Spinal cord (tissue), 10 donors: ENCODE data around the gene PAQR5. TPM values are rescaled to one million over a fixed set of nuclear protein-coding genes. Genes with fewer than 3 reads are reported as not detected.

Source experiments
- DNase-seq, 6 donors: peaks; one replicate each; pipeline versions ENCODE4 v3.0.0 to v3.0.0-alpha.2; 2013 to 2015; ENCODE audit warnings: low spot score in 6 of 6, low read depth in 4 of 6
- H3K27ac ChIP-seq: one replicate; pipeline ENCODE4 v1.5.1; 2013; ENCODE audit warnings: low read depth, low read length, control low read depth
- H3K27me3 ChIP-seq: one replicate; pipeline ENCODE4 v1.6.1; 2013; ENCODE audit warnings: low read length; ENCODE audit not compliant: control insufficient read depth, insufficient read depth
- H3K36me3 ChIP-seq: one replicate; pipeline ENCODE4 v1.6.1; 2013; ENCODE audit warnings: low read length; ENCODE audit not compliant: control insufficient read depth, insufficient read depth
- H3K4me1 ChIP-seq: one replicate; pipeline ENCODE4 v1.6.1; 2013; ENCODE audit warnings: low read length; ENCODE audit not compliant: control insufficient read depth, insufficient read depth
- H3K4me3 ChIP-seq: one replicate; pipeline ENCODE4 v1.5.1; 2013; ENCODE audit warnings: low read depth, low read length, control low read depth
- H3K9me3 ChIP-seq: one replicate; pipeline ENCODE4 v1.6.1; 2013; ENCODE audit warnings: low read length; ENCODE audit not compliant: control insufficient read depth, insufficient read depth
- WGBS: methylation state at CpG from one replicate; pipeline ENCODE4 v1.1.5; 2013; ENCODE audit warnings: missing lambda C conversion rate; ENCODE audit not compliant: insufficient coverage; 5-methylcytosine and 5-hydroxymethylcytosine counted together
- long read RNA-seq, 4 donors: transcript quantifications; one replicate each; lab custom pipeline, GENCODE V29; 2026
- polyA plus RNA-seq, 2 donors: library from polyadenylated mRNA; unstranded; fragments of 120-200 nt; gene quantifications; one replicate each; pipeline ENCODE4 v1.2.1, GENCODE V29; 2013; ENCODE audit not compliant: insufficient read length in 2 of 2
- total RNA-seq, 2 donors: library from RNA; depleted of rRNA in 1 of 2; stranded (reverse); fragments of 120-200 nt in 1 of 2; fragments of >200 nt in 1 of 2; gene quantifications; one replicate each; pipeline versions ENCODE4 v1.2.3 to v1.2.4, GENCODE V29; 2013 to 2014
- donor health status: healthy.

PAQR5 gene, protein sequence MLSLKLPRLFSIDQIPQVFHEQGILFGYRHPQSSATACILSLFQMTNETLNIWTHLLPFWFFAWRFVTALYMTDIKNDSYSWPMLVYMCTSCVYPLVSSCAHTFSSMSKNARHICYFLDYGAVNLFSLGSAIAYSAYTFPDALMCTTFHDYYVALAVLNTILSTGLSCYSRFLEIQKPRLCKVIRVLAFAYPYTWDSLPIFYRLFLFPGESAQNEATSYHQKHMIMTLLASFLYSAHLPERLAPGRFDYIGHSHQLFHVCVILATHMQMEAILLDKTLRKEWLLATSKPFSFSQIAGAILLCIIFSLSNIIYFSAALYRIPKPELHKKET
- 1 to 10 TPM; 5.3 to 9.3 TPM for total RNA-seq
- 1 to 10 TPM; 2.9 to 4.3 TPM for polyA plus RNA-seq
- long read RNA-seq, donor 1 = 0 reads
- long read RNA-seq, donor 2 = 0 reads
- long read RNA-seq, donor 3 = 0 reads
- long read RNA-seq, donor 4, partial matches to known transcripts = 6 of 6 reads
- long read RNA-seq, donor 4, other reads (novel, unspliced or antisense) = 0 of 6 reads

DNA sequence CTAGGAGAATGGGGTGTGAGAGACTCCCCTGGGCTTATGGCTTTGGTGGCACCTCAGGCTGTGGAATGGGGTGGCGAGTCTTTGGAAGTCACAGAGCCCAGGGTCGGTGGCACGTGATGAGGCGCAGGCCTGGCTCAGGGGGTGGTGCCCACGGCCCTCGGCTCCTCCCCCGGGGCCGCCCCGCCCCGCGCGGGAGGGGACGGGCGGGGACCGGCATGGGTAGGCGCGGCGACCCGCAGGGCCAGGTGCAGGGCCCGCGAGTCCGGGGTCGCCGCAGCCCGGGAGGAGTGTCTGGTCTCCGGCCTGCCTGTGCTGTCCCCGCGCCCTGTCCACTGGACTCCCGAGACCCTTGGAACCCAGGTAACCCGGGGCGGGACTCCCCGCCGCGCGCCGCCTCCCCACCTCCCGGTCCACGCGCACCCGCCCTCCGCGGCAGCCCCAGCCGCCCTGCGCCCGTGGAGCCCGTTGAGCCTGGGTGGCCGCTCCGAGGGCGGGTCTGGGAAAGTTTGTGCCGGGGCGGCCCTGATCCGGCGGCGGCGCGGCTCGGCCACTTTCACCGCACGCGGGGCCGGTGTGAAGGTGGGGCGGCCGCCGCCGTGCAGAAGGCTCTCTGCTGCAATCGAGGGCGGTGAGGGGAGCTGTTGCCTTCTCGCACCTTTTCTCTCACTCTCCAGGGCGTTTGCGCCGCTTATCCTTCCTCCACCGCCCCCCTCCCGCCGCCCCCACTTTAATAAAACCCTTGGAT is at the start of gene PAQR5:
Gene PAQR5, plus strand, starts transcription at position 216 of the 745 bp plus-strand sequence. CDS start 61,169 bp downstream, outside the sequence.
- H3K27ac ChIP-seq = no peak within 1 kb of the TSS
- no peaks in the 10 kb centered on the region for H3K9me3 ChIP-seq
- H3K27me3 ChIP-seq = peaks cover 36% of the 10 kb centered on the region
- no peaks in the 10 kb centered on the region for H3K36me3 ChIP-seq
- WGBS = 1% methylated on average over 66 of the region's 74 CpGs
- peak within 1 kb of the TSS; percentile 24 for H3K4me3 ChIP-seq
- peak in 1 of 6 donors; percentile 29 for DNase-seq
- H3K4me1 ChIP-seq = peaks cover 16% of the 10 kb centered on the region

DNA sequence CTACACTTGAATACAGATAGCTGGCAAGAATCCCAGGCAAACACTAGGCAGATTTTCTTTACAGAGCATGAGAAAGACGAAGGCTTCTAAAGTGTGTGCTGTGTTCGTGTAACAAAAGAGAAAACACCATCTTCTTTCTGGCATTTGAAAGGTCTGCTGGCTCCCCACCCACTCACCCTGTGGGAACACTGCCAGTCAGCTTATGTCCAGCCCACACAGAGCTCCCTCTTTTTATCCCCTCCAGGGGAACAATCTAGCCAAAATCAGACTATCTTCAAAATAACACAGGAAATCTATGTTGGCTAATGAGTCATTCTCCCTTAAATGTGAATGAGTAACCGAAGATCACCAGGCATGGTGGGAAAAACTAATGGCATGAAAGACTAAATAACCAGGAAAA is 45.6 kb upstream of the PAQR5 start:
- H3K27ac ChIP-seq = no peak overlapping the region
- H3K36me3 ChIP-seq = no peaks in the 10 kb centered on the region
- no peaks in the 10 kb centered on the region for H3K27me3 ChIP-seq
- H3K4me3 ChIP-seq = no peak overlapping the region
- peak in 3 of 6 donors; percentile 6 to 59 (median 28) for DNase-seq
- no CpG with 5 or more reads among the region's 3 CpGs for WGBS
- no peaks in the 10 kb centered on the region for H3K9me3 ChIP-seq
- H3K4me1 ChIP-seq = no peaks in the 10 kb centered on the region

DNA sequence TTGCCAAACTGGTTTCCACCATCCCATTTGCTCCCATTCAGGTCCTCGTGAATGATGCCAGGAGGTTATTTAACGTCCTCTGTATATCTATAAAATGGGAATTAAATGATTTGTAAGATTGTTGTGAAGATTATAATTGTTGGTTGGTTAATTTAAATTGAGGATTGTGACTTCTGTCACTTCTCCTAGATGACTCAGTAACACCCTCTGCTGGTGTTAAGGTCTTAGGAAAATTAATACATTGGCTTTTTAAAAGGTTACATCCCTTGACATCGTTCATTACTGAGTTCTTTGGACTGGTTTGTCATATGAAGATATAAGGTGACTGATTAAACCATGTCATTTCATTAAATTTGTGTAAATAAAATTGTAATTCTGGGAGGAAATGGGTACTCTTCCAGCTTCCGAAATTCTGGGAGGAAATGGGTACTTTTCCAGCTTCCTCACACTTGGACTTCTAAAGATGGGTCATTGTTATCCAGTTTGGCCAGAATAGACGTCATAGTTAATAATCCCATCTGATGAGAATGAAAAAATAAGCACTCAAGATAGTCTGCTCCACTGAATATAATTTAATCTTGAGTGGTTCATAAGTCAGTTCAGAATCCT is 33.3 kb upstream of the PAQR5 start:
- Histone ChIP-seq H3K4me1 (no peaks in the 10 kb centered on the region), H3K27ac (no peak overlapping the region), H3K36me3 (no peaks in the 10 kb centered on the region), H3K9me3 (no peaks in the 10 kb centered on the region), H3K4me3 (no peak overlapping the region), H3K27me3 (no peaks in the 10 kb centered on the region)
- DNase-seq = peak in 5 of 6 donors; percentile 4 to 80 (median 25)
- no CpG with 5 or more reads among the region's 5 CpGs for WGBS

DNA sequence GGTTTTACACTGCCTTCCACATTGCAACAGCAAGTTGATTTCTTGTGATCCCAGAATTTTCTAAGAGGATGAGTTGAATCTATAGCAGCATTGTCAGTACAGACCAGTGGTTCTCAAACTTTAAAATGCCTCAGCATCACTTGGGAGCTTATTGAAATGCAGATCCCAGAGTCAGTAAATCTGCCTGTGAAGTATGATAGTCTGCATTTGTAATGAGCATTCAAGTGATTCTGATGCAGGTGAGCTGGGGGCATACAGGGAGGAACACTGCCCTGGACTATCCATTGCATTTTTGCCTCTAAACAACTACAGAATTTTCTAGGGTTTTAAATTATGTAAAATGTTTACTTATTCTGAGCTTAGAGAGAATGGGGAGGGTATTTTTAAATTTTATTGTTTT is 27.5 kb upstream of the PAQR5 start:
- H3K4me3 ChIP-seq = no peak overlapping the region
- H3K27ac ChIP-seq = no peak overlapping the region
- no peaks in the 10 kb centered on the region for H3K4me1 ChIP-seq
- H3K9me3 ChIP-seq = no peaks in the 10 kb centered on the region
- no peaks in the 10 kb centered on the region for H3K27me3 ChIP-seq
- H3K36me3 ChIP-seq = no peaks in the 10 kb centered on the region
- no peak for DNase-seq

DNA sequence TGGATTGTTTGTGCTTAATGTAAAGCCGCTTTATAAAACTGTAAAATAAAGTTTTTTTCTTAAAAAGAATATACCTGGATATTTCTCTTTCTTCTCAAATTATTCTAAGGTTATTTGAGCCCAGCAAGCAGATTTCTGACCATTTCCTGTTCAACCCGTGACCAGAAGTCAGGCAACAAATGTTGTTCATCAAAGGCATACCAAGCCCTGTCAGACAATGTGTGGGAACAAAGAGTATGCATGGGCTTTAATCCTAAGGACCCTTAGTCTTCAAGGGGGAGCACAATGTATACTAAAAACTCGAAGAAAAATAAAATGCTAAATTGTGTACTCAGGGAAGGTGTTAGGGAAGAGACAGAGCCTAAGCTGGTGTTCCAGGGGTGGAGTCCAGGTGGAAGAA is 26.6 kb upstream of the PAQR5 start:
- no peaks in the 10 kb centered on the region for H3K4me1 ChIP-seq
- no peak overlapping the region for H3K27ac ChIP-seq
- no peaks in the 10 kb centered on the region for H3K36me3 ChIP-seq
- no peak for DNase-seq
- H3K4me3 ChIP-seq = no peak overlapping the region
- WGBS = 57% methylated on average over 2 of the region's 3 CpGs
- H3K9me3 ChIP-seq = no peaks in the 10 kb centered on the region
- no peaks in the 10 kb centered on the region for H3K27me3 ChIP-seq

DNA sequence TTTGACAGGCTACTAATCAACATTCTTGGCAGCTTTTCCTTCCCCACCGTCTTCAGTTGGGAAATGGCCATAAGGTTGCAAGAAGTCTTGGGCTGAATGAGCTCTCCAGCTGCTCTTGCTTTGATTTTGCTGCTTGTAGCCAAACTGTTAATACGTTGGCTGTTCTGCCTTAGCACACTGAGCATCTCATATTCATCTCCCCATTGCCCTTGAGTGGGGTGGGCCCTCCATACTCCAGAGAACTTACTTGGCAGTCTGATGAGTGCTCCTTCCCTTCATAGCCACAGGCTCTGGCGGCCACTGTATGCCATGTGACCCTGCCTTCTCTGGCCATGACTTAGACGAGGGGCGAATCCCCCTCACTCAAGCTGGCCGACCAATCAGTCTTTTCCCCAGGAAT is 25.8 kb upstream of the PAQR5 start:
- Histone ChIP-seq H3K27ac (no peak overlapping the region), H3K4me3 (no peak overlapping the region), H3K4me1 (no peaks in the 10 kb centered on the region), H3K36me3 (no peaks in the 10 kb centered on the region), H3K27me3 (no peaks in the 10 kb centered on the region), H3K9me3 (no peaks in the 10 kb centered on the region)
- peak in 1 of 6 donors; percentile 30 for DNase-seq
- WGBS = 47% methylated on average over 3 of the region's 6 CpGs

DNA sequence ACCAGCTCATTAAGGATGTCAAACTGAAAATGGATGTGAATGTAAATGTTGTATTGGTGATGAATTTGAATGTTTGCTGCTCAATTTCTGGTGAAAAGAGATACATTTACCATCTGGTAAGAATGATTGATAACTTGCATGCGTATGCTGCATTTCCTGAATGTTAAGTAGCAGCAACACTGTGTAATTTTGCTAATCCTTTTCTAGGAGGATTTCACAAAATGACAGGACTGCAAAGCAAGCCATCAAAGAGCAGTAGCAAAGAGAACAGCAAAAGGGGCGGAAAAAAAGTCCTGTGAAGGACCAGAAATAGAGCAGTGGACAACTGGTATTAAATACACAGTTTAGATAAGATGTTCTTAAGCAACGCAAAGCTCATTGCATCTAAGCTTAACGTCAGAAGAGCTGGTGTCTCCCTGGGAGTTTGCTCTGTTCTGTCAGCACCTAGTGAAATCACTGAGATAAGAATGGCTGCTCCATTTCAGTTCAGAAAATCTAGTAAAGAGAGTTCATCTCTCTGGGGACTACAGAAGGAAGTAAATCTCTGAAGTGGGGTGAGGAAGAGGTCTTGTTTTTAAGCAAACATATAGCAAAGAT is 23.5 kb upstream of the PAQR5 start:
- H3K36me3 ChIP-seq = no peaks in the 10 kb centered on the region
- peak in 2 of 6 donors; percentile 31 to 62 for DNase-seq
- WGBS = 56% methylated on average over 4 of the region's 4 CpGs
- no peaks in the 10 kb centered on the region for H3K4me1 ChIP-seq
- no peaks in the 10 kb centered on the region for H3K9me3 ChIP-seq
- no peaks in the 10 kb centered on the region for H3K27me3 ChIP-seq
- no peak overlapping the region for H3K4me3 ChIP-seq
- H3K27ac ChIP-seq = no peak overlapping the region

DNA sequence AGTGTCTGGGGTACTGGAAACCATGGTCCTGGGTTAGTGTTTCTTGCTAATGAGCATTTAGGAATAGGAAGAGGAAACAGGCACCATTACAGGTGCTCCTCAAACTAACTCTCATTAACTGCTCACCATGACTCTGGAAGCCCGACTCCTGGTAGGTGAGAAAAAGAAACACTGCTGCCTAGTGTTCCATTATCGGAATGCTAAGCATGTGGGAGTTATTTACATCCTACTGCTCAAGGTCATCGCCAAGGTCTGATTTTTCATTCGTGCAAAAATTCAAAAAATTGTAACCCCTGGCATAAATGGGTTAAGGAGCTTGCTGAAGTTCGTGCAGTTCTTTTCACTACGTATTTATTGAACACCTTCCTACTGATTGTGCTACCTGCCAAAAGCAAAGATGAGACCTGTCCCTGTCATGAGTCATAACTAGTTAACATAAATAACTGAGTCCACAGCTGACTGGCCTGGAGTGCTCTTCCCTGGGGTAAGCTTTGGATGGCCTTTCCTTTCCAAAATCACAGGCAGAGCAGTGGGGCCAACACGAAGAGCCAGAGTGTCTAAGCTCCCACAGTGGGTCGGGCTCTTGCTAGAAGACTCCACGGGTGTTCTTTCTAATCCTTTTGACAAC is 22.7 kb upstream of the PAQR5 start:
- no peak for DNase-seq
- no peaks in the 10 kb centered on the region for H3K9me3 ChIP-seq
- H3K36me3 ChIP-seq = no peaks in the 10 kb centered on the region
- WGBS = 63% methylated on average over 2 of the region's 9 CpGs
- no peaks in the 10 kb centered on the region for H3K27me3 ChIP-seq
- no peak overlapping the region for H3K27ac ChIP-seq
- no peaks in the 10 kb centered on the region for H3K4me1 ChIP-seq
- H3K4me3 ChIP-seq = no peak overlapping the region

DNA sequence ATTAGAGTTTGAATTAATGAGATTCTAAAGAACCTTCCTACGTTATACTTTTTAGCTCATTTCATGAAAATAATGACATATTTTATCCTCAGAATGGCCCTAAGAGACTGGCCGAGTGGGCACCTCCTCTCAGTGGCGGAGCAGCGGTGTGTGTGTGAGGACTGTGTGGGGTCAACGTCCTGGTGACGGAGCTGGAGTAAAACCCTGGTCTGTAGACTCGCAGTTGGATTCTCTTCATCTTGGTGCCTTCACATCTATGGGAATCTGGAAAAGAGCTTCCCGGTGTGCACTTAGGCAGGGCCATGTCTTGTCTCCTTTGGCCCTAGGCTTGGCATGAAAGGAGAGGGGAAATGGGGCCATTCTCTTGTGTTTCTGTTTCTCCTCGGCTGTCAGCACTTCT is 21.4 kb upstream of the PAQR5 start:
- no peaks in the 10 kb centered on the region for H3K9me3 ChIP-seq
- no peaks in the 10 kb centered on the region for H3K36me3 ChIP-seq
- no peak overlapping the region for H3K27ac ChIP-seq
- no peaks in the 10 kb centered on the region for H3K4me1 ChIP-seq
- H3K4me3 ChIP-seq = no peak overlapping the region
- no peaks in the 10 kb centered on the region for H3K27me3 ChIP-seq
- DNase-seq = no peak
- WGBS = 85% methylated on average over 7 of the region's 9 CpGs
